GM21576 (cell line): Measurements from ENCODE around the gene MAP3K4.

ENCODE experiments used
- ATAC-seq: cut with Tn5 transposase; IDR thresholded peaks from one replicate; pipeline ENCODE4 v1.9.1; 2021; ENCODE audit warnings: mild to moderate bottlenecking, moderate library complexity; ENCODE audit not compliant: unreplicated experiment

The MAP3K4 gene

DNA sequence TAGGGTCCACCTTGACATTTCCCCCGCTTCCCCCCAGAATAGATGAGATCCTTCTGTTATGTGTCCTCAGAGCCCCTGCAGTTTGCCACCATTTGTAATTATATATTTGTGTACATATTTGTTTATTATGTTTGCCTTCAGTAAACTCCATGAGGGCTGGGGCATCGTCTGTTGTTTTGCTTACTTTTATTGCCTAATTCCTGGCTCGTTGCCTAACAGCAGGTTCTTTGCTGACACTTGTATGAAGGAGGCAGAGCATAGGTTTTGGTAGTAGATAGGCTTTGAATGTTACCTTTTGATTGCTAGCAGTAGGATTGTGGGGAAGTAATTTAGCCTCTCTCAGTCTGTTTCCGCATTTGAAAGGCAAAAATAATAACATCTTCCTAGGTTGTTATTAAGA is 9.9 kb downstream of the MAP3K4 start:
- ATAC-seq: no peak

GRCh38 chr6:161003336-161003735 is 11.8 kb downstream of the MAP3K4 start:
- ATAC-seq: no peak

DNA sequence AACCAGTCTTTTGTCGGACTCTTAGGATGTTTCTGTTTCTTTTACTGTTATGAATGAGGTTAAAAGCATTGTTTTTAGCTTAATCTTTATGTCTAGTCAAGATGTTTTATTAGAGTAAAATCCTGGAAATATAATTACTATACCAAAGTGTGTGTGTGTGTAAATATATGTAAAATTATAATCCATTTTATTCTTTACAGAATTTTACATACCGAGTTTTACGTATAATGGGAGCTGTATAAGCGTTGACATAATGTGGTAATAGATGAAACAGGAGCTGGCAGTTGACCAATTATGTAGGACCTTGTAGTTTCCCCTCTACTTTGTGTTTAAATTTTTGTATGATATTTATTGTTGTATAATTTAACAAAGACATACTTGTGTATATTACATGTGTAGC is 16.7 kb downstream of the MAP3K4 start:
- ATAC-seq: no peak

GRCh38 chr6:161009991-161010390 is 18.4 kb downstream of the MAP3K4 start:
- ATAC-seq: no peak

DNA sequence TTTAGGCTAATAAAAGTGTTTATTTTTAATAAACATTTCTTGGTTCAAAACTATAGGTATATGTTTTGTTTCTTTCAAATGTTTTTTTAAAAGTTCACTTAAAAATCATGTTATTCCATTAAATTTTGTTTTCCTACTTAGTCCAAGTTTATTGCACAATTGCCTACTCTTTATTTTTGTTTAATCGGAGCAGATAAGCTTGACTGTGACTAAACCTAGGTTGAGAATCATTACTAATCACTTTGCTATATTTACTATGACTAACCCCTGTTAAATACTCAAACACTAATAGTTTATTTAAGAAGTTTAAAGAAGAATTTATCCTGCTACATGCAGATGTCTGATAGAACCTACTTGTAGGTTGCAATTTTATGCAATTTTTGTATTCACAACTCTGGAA is 18.8 kb downstream of the MAP3K4 start:
- ATAC-seq: no peak

- no peak for ATAC-seq
Observed at GRCh38 chr6:161011492-161012480, 20.2 kb downstream of the MAP3K4 start.

DNA sequence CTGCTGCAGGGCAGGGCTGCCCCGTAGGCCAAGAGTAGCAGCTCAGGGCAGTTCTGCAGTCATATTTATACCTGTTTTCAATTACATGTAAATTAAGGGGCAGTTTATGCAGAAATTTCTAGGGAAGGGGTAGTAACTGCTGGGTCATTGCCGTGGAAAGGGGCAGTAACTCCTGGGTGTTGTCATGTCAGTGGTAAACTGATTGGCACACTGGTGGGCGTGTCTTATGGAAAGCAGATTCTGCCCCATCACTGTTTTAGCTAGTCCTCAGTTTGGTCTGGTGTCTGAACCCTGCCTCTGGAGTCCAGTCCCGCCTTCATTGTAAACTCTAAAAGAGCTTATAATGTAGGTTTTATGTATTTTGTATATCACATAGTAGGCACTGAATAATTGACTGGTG is 22.1 kb downstream of the MAP3K4 start:
- no peak for ATAC-seq

- ATAC-seq: no peak
Observed at GRCh38 chr6:161017766-161018564, 26.4 kb downstream of the MAP3K4 start.

DNA sequence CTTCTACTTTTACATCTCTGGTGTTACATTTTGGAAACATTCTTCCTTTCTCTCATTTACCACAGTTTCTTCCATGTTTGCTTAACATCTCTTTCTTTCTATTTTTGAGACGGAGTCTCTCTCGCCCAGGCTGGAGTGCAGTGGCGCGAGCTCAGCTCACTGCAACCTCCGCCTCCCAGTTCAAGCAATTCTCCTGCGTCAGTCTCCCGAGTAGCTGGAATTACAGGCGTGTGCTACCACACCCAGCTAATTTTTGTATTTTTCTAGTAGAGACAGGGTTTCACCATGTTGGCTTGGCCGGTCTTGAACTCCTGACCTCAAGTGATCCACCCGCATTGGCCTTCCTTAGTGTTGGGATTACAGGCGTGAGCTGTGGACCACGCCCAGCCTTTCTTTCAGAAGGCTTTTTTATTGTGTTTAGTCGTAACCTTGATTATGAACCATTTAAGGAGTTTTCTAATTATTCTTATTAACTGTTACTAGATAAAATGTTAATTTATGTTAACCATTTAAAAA is 27.8 kb downstream of the MAP3K4 start:
- no peak for ATAC-seq

DNA sequence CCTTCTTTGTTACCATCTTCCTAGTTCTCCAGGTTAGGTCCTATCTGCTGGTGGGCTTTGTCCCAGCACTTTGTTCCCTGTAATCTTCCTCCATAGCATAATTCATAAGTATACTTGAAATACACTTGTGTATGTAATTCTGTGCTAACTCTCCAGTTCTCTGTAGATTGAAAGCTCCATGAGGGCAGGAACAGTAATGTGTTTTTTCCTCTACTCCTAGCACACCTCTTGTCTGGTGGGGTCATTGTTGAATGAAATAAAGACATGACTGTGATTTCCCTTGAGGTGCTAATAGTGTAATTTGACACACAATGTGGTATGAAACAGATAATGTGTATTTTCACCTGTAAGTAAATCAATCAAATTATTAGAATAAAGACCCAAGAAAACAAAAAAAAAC is 30.0 kb downstream of the MAP3K4 start:
- ATAC-seq: no peak

DNA sequence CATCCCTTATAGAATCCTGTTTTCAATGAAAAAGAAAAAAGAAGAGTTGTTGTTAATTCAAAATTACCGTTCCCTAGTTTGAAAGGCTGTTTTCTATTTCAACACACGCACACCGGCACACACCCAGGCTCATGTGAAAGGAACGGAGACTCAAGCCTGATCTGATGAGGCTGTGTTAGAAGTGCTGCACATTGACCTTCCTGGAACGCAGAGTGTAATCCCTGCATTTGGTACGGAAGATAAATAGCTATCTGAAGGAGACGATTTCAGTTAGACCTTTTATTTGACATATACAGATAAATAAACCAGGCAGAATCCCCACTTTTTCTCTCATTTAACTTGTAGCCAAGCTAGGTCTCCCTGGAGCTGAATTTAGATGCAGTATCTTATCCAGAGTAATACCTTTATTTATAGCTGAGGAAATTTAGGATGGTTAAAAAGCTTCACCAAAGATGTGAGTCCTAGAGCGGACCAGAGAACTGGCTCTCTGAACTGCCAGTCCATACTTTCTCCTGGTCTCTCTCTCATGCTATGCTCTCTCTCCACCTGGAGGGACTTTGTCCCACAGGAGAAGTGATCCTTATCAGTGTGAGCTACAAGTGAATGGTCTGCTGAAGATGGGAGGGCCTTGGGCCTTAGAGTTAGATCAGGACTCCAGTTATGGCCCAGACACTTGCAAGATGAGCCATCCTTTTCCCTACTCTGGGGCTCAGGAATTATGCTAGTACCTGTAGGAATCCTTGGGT is 30.6 kb downstream of the MAP3K4 start:
- no peak for ATAC-seq

DNA sequence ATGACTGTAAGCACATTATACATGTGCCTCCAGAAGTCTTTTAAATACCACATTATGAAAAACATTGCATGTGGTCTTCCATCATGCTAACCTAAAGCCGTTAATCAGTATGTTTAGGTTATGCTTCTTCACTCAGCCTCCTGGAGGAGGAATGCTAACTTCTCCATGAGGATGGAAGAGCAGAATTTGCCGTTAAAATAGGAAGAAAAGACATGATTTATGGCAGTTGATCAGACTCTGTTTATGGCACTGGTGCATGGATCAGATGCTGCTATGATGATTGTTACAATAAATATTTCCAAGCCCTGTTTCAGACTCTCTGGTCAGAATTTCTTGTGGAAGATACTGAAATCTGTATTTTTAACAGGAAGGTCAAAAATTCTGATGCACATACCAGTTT is 31.7 kb downstream of the MAP3K4 start:
- ATAC-seq: no peak

DNA sequence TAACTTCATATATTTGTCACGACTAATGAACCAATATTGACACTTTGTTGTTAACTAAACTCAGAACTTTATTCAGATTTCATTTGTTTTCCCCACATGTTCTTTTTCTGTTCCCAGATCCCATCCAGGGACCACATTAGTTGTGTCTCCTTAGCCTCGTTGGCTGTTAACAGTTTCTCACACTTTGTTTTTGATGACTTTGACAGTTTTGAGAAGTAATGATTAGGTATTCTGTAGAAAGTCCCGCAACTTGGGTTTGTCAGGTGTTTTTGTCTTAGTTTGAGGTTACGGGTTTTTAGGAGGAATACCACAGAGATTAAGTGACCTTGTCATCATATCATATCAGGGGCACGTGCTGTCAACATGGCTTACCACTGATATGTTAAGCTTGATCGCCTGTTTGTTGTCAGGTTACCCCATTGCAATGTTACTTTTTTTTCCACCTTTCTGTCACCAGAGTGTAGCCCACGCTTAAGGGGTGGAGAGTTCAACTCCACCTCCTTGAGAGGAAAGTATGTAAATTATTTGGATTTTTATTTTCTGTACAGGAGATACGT is 32.9 kb downstream of the MAP3K4 start:
- no peak for ATAC-seq

GRCh38 chr6:161027385-161027784 is 35.8 kb downstream of the MAP3K4 start:
- no peak for ATAC-seq

DNA sequence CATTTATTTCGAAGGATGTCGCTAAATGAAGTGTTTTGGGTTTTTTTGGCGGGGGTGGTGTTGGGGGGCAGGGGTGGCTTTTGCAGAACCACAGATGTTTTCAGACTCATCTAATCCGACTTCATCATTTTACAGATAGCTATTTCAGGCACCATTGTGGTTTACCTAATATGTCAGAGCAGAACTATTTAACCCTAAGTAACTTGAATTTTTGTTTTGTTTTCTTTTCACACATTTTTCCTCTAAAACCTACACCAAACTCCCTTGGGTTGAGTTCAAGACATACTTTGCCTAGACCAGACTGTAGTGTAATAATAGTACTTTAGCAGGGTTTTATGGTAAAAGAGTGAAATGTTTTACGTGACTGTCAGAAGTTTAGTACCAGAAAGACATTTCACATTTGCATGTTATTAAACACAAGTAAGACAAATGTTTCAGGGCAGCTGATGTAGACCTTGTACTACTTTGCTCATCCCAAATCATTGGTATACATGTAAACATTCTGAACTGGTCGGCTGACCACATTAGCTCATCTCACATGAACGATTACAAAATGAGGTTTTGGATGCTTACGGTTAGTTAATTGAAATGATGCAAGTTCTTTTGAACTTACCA is 37.7 kb downstream of the MAP3K4 start:
- ATAC-seq: peak; percentile 75

GRCh38 chr6:161031721-161032495 is 40.3 kb downstream of the MAP3K4 start:
- ATAC-seq: no peak

GRCh38 chr6:161033667-161034066 is 42.1 kb downstream of the MAP3K4 start:
- no peak for ATAC-seq

DNA sequence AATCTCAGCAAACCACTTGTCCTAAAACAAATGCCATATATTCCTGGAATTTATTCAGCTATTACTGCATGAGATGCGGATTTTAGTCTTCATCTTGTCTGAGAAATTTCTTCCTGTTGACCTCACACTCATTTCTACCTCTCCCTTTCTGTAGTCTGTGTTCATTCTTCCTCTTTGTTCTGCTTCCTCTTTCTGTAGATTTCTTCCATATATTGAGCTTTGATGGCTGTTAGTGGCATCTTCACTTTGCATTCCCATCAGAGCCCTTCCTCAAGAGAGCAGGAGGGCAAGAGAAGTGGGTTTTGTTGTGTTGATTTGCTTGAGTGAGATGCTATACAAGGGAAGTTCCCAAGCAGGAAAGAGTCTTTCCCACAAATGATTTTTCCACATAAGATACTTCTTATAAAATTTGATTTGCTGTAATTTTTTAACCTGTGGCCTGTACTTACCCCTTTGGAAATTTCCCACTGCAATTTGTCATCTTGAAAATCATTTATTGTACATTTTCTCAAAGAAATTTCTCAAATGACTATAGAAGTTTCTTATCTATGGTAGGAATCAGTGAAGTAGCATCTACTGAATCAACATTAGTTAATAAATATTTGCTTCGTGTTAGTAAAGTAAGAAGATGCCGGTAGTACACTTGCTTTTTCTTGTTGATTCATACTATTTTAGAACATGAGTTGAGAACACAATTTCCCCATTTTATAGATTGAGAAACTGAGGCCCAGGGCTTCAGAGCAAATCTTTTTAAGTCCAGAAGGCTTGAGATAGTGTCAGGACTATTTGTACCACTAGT is 43.8 kb downstream of the MAP3K4 start:
- ATAC-seq: no peak

DNA sequence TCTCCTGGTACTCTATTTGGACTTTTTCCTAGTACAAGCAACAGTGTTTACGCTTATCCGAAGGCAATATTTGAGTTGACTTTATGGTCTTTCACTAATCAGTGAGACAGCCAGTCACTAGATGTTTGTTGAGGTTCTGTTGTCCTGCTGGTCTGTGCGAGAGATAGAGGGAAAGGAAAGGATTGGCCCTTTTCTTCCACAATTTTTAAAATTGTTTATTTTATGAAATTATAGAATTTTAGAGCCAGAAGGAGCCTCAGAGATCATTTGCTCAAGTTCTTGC is 44.4 kb downstream of the MAP3K4 start:
- no peak for ATAC-seq
